GM12801 (cell line): ENCODE data around the gene ATP5F1D.

ENCODE experiments used
- CTCF ChIP-seq: IDR thresholded peaks from one replicate; pipeline ENCODE4 v1.5.1; 2011; ENCODE audit warnings: control low read depth; ENCODE audit not compliant: insufficient read length; ENCODE audit errors: extremely low read depth

ATP5F1D gene

DNA sequence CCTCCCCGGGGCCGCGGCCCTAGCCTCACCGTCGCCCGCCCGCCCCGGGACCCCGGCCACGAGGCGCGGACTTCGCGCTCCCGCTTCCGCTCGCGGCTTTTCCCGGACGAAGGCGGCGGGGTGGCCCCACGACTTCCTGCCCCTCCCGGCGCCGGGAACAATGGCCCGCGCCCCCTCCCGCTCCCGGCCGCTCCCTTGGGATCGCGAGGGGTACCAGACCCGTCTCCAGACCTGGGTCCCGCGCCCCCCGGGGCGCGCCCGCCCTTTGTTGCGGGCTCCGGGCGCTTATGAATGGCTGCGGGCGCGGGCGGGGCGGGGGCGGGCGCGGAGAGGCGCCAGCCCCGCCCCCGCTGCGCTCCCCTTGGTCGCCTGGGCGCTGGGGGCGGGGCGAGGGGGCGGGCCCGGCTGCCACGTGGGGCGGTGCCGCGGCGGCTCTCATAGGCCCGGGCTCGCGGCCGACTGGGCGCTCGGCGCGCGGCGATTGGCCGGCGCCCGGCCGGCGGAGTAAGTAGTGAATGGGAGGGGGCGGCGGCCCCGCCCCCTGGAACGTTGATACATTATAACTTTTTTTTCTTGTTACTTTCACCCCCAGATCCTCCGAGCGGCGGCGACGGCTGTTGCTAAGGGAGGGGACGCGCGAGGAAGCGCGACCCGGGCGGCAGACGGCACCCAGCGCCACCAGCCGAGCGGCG lies 7.9 kb downstream of the ATP5F1D start:
- TF ChIP-seq CTCF = no peak

GRCh38 chr19:1249990-1250436 lies 8.5 kb downstream of the ATP5F1D start:
- no peak for TF ChIP-seq CTCF

DNA sequence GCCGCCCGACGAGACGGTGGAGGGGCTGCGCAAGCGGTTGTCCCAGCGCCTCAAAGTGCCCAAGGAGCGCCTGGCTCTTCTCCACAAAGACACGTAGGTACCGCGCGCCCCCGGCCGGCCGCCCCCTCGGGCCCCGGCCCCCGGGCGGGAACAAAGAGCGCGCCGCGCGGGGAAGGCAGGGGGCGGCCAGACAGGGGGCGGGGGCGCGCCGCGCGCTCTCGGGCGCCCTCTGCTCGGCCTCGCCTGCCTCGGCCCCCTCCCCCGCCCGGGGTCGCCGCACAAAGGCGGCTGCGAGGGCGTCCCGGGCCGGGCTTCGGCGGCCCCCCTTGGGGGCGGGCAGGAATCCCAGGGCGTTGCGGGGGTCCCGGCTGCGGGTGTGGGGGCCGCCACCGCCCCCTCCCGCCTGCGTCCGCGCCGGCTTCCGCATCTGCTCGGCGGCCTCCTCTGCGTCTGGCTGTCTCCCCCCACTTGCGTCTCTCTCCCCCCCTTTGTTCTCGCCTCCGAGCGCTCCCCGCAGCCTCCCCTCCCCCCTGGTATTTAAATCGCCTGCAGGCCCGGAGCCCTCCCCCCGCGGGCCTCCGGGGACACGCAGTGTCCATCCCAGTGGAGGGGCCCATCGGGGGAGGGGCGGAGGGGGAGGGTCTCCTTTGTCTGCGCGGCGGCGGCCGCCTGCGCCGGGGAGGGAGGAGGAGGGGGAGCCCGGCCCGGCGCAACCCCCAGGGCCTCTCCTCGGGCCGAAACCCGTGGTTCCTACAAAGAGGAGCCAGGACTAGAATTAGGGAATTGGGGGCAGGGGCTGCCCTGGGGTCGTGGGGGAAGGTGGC lies 9.1 kb downstream of the ATP5F1D start:
- no peak for TF ChIP-seq CTCF

DNA sequence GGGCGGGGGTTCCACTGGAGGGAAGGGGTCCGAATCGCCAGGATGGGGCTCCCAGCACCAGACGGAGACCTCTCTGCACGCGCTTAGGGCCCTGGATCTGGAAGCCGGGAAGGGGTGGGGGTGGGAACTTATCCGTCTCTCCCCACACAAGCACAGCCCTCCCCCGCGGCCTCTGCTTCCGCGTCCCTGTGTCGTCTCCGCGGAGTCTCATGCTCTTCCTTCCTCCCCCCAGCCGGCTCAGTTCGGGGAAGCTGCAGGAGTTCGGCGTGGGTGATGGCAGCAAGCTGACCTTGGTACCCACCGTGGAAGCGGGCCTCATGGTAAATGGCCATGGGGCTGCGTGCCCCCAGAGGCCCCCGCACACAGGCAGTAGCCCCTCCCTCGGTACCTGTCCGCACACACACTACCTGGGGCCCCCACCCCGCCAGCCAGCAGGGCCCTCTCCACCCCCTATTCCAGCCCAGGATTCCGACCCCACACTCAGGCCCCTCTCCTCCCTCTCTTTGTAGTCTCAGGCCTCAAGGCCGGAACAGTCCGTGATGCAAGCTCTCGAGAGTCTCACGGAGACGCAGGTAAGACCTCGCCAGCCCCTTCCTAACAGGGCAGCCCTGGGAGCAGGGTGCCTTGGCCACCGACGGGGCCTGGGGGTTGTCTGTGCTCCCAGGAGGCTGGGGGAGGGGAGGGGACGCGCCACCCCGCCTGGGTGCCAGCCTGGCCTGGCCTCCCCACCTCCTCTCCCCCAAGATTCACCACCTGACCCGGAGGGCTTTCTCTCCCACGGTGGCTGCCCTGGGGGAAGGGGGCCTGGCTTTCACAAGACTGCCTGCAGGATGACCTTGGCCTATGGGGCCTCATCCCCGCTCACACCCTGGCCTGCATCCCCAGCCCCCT lies 10.0 kb downstream of the ATP5F1D start:
- TF ChIP-seq CTCF = no peak

- TF ChIP-seq CTCF = no peak
Measured at GRCh38 chr19:1252221-1252820, 10.8 kb downstream of the ATP5F1D start.

DNA sequence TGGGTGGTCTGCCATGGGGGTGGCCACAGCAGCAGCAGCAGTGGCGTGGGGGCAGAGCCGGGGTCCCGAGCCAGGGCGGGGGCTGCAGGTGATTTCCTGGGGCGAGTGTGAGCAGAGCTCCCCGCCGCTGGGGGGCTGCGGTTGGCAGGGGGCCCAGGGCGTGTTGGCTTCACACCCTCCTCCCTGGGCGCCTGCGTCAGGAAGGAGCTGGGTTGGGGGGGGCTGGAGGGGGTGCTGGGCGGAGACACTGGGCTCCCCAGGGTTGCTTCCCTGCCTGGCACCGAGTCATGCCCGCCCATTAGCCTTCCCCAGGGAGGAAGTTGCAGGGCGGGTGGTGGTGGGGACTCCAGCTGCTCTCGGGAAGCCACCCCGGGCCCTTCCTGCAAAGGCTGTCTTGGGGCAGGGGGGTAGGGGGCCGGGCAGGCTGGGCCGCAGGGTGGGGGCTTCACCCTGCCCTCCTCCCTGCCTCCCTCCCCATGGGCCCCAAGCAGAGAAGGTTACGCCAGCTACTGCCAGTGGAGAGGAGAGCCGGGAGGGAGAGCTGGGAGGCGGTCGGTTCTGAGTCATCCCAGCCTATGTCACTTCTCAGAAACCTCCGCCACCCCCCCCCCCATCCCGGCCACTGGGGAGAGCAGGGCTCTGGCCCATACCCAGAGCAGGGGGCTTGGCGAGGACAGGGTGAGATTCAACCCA lies 11.4 kb downstream of the ATP5F1D start:
- no peak for TF ChIP-seq CTCF
